Erythroblast (primary cell): ENCODE data around the gene SP3.

Experiments
- GATA1 ChIP-seq: IDR thresholded peaks from 2 replicates; pipeline ENCODE4 v1.6.1; 2011; ENCODE audit warnings: low read depth, mild to moderate bottlenecking, control low read depth, low read length, moderate library complexity
- POLR2A ChIP-seq: IDR thresholded peaks from 2 replicates; pipeline ENCODE4 v1.6.1; 2011; ENCODE audit warnings: mild to moderate bottlenecking, low read length

DNA sequence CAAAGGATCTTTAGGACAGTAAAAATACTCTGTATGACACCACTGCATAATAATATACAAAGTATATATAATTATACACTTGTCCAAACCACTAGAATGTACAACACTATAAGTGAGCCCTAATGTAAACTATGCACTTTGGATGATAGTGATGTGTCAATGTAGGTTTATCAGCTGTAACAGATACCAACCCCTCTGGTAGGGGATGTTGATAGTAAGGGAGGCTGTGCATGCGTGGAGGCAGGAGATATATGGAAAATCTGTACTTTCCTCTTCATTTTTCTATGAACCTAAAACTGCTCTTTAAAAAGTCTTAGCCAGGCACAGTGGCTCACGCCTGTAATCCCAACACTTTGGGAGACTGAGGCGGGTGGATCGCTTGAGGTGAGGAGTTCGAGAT is 37.5 kb upstream of the SP3 start:
- TF ChIP-seq POLR2A (no peak), GATA1 (no peak)
